Measurements from ENCODE around the gene SLC24A5. TPM values are rescaled to one million over a fixed set of nuclear protein-coding genes. Genes with fewer than 3 reads are reported as not detected.

The SLC24A5 gene
- total RNA-seq, 4 donors from 2014 or later = 3.9 to 13.0 (median 6.9) TPM

GRCh38 chr15:48097264-48097663, 23.5 kb upstream of the SLC24A5 start:
- H3K27me3 ChIP-seq = no peaks in the 10 kb centered on the region
- no peak for DNase-seq (ENCODE audit: low spot score in 2 of 2)
- no peak overlapping the region for H3K27ac ChIP-seq
- H3K4me3 ChIP-seq = no peak overlapping the region
- no peaks in the 10 kb centered on the region for H3K9me3 ChIP-seq
- no peaks in the 10 kb centered on the region for H3K36me3 ChIP-seq
- TF ChIP-seq POLR2AphosphoS5 (IDR thresholded peaks at IDR 0.05) (no peak), POLR2A (IDR thresholded peaks at IDR 0.05) (no peak), EP300 (IDR thresholded peaks at IDR 0.05) (no peak), CTCF (IDR thresholded peaks at IDR 0.05) (no peak)
- 75% methylated on average over 2 of the region's 2 CpGs for WGBS
- no peaks in the 10 kb centered on the region for H3K4me1 ChIP-seq

- TF ChIP-seq POLR2A (IDR thresholded peaks at IDR 0.05) = no peak
- Histone ChIP-seq H3K27me3 (peaks cover 6% of the 10 kb centered on the region), H3K9me3 (no peaks in the 10 kb centered on the region), H3K4me1 (no peaks in the 10 kb centered on the region), H3K36me3 (no peaks in the 10 kb centered on the region), H3K27ac (no peak overlapping the region), H3K4me3 (no peak overlapping the region)
- no peak for DNase-seq (ENCODE audit: low spot score in 2 of 2)
- WGBS = 50% methylated on average over 6 of the region's 6 CpGs
These were observed 19.3 kb upstream of the SLC24A5 start for GRCh38 chr15:48101376-48101961.

- 92% methylated on average over 6 of the region's 6 CpGs for WGBS
- no peaks in the 10 kb centered on the region for H3K36me3 ChIP-seq
- H3K27me3 ChIP-seq = peaks cover 6% of the 10 kb centered on the region
- DNase-seq (ENCODE audit: low spot score in 2 of 2) = no peak
- no peak for TF ChIP-seq CTCF (IDR thresholded peaks at IDR 0.05)
- TF ChIP-seq EP300 (IDR thresholded peaks at IDR 0.05) = no peak
- TF ChIP-seq POLR2AphosphoS5 (IDR thresholded peaks at IDR 0.05) = no peak
- no peak for TF ChIP-seq POLR2A (IDR thresholded peaks at IDR 0.05)
- no peaks in the 10 kb centered on the region for H3K9me3 ChIP-seq
- no peak overlapping the region for H3K4me3 ChIP-seq
- no peaks in the 10 kb centered on the region for H3K4me1 ChIP-seq
- H3K27ac ChIP-seq = no peak overlapping the region
These were observed 18.6 kb upstream of the SLC24A5 start for GRCh38 chr15:48102167-48102566.

- Histone ChIP-seq H3K27ac (no peak overlapping the region), H3K4me1 (no peaks in the 10 kb centered on the region), H3K36me3 (no peaks in the 10 kb centered on the region), H3K4me3 (no peak overlapping the region), H3K27me3 (peaks cover 9% of the 10 kb centered on the region), H3K9me3 (no peaks in the 10 kb centered on the region)
- TF ChIP-seq EP300 (IDR thresholded peaks at IDR 0.05) (no peak), CTCF (IDR thresholded peaks at IDR 0.05) (no peak), POLR2A (IDR thresholded peaks at IDR 0.05) (no peak), POLR2AphosphoS5 (IDR thresholded peaks at IDR 0.05) (no peak)
- WGBS = 67% methylated on average over 5 of the region's 5 CpGs
- no peak for DNase-seq (ENCODE audit: low spot score in 2 of 2)
These were observed 17.1 kb upstream of the SLC24A5 start for GRCh38 chr15:48103647-48104046.

- 59% methylated on average over 2 of the region's 2 CpGs for WGBS
- DNase-seq (ENCODE audit: low spot score in 2 of 2) = no peak
- Histone ChIP-seq H3K4me3 (no peak overlapping the region), H3K4me1 (no peaks in the 10 kb centered on the region), H3K9me3 (no peaks in the 10 kb centered on the region), H3K36me3 (no peaks in the 10 kb centered on the region), H3K27ac (no peak overlapping the region), H3K27me3 (peaks cover 9% of the 10 kb centered on the region)
- TF ChIP-seq CTCF (IDR thresholded peaks at IDR 0.05) (no peak), POLR2AphosphoS5 (IDR thresholded peaks at IDR 0.05) (no peak), POLR2A (IDR thresholded peaks at IDR 0.05) (no peak), EP300 (IDR thresholded peaks at IDR 0.05) (no peak)
These were observed 14.9 kb upstream of the SLC24A5 start for GRCh38 chr15:48105936-48106335.

GRCh38 chr15:48109212-48109611, 11.6 kb upstream of the SLC24A5 start:
- Histone ChIP-seq H3K27ac (no peak overlapping the region), H3K9me3 (no peaks in the 10 kb centered on the region), H3K4me1 (no peaks in the 10 kb centered on the region), H3K27me3 (peaks cover 9% of the 10 kb centered on the region), H3K36me3 (no peaks in the 10 kb centered on the region), H3K4me3 (no peak overlapping the region)
- WGBS = 78% methylated on average over 4 of the region's 4 CpGs
- no peak for DNase-seq (ENCODE audit: low spot score in 2 of 2)
- TF ChIP-seq CTCF (IDR thresholded peaks at IDR 0.05) = no peak
- TF ChIP-seq EP300 (IDR thresholded peaks at IDR 0.05) = no peak
- no peak for TF ChIP-seq POLR2AphosphoS5 (IDR thresholded peaks at IDR 0.05)
- no peak for TF ChIP-seq POLR2A (IDR thresholded peaks at IDR 0.05)
